SK-MEL-5 (cell line): ENCODE results near the gene ABCA1. TPM values are rescaled to one million over a fixed set of nuclear protein-coding genes. Genes with fewer than 3 reads are reported as not detected.
"Not testable (repeated sequence)": the region's sequence is repeated elsewhere in the genome, so short reads cannot be mapped to it uniquely, and the experiment has no call there.

ENCODE experiments used
- DNase-seq: peaks from one replicate; pipeline ENCODE4 v3.0.0-alpha.2; 2016; ENCODE audit warnings: low read depth, low spot score
- in situ Hi-C: cut with HindIII; loops from 2 replicates; pipeline ENCODE4 v1.10.0; 2016; ENCODE audit warnings: low sequenced_read_pairs, high pct_unique_total_duplicates, low pct_unique_long_range_greater_than_20kb
- total RNA-seq: library from RNA; depleted of rRNA; stranded (reverse); fragments of >200 nt; shearing (Covaris generic); gene quantifications from 2 replicates; pipeline ENCODE4 v1.2.3, GENCODE V29; 2014

ABCA1 gene
- total RNA-seq, 1 experiment from 2014 or later, result 11.0 TPM

DNA sequence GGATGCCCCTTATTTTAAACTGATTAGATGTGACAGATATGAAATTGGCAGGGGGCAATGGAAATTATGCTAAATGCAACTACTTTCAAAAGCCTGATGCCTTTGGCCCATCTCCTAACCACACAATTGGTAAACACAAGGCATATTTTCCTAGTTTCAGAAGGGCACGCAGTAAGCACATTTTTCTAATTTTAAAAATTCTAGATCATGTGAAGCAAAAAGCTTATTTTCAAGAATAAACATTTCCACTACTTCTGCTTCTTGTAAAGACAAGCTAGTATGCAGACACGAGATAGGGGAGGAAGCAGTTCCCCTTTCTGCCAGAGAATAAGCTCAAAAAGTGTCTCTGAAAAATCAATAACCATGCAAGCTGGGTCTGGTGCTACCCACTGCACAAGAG, 67.7 kb downstream of the ABCA1 start:
- in situ Hi-C loops, result no loop called here

DNA sequence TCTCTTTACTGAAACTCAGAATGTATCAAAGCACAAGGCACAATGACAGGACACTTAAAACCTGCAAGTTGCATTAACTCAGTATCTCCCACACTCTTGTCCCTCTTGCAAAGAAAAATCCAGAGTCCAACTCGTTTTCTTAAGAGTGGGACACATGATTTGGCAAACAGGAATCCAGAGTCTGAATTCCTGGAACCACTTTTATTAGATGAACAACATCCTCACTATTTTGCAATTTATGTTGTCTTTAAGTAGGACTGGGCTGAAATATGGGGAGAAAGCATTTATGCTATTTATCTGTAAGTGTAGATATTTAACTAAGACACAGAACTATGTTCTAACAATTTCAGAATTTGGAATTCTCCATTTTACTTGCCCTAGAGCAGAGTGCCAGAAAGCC, 69.1 kb downstream of the ABCA1 start:
- no peak for DNase-seq
- in situ Hi-C loops, result no loop called here

More for the DNA sequence above, 67.7 kb downstream of the ABCA1 start:
- no peak for DNase-seq

- DNase-seq, result no peak
- in situ Hi-C loops, result no loop called here
Observed at GRCh38 chr9:104858271-104858670, 69.7 kb downstream of the ABCA1 start.

GRCh38 chr9:104856413-104856941, 71.5 kb downstream of the ABCA1 start:
- DNase-seq, result no peak
- in situ Hi-C loops, result no loop called here

DNA sequence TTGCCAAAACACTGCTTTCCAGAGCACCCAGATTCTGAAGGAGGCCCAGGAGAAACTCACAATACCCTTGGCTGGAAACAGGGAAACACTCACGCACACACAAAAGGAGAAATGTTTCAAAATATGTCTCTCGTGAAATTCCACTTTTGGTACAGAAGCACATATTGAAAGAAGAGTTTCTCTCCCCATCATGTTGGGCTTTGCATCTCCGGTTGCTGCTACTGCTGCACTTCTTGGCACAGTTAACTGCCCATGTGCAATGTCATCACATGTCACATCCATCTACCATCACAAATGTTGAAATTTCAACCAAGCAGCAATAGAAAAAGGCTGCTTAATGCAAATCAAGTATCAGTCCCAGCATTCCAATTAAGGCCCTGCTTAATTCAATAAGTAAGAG, 72.1 kb downstream of the ABCA1 start:
- in situ Hi-C loops, result no loop called here
- DNase-seq, result no peak

- in situ Hi-C loops, DNase-seq: not testable (repeated sequence)
Observed at GRCh38 chr9:104855258-104855657, 72.7 kb downstream of the ABCA1 start.

GRCh38 chr9:104854613-104855012, 73.3 kb downstream of the ABCA1 start:
- in situ Hi-C loops, result no loop called here

DNA sequence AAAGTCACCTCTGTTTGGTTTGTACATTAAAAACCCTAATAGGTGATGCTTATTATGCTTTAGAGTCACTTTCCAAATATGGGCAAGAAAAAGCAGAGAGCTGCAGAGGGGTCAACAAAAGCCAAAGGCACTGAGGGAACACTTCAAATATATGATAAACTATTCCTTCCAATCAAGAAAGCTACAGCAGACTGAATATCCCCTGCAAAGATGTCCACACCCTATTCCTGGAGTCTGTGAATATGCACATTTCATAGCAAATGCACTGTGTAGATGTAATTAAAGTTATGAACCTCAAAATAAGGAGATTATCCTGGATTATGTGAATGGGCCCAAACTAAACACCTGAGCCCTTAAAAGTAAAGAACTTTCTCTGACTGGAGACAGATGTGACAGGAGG, 74.3 kb downstream of the ABCA1 start:
- DNase-seq, result no peak
- in situ Hi-C loops, result no loop called here

More at GRCh38 chr9:104854613-104855012, 73.3 kb downstream of the ABCA1 start:
- DNase-seq, result no peak

GRCh38 chr9:104853159-104853558, 74.8 kb downstream of the ABCA1 start:
- no peak for DNase-seq
- in situ Hi-C loops, result no loop called here

GRCh38 chr9:104851546-104851920, 76.4 kb downstream of the ABCA1 start:
- DNase-seq, result no peak
- in situ Hi-C loops, result no loop called here

DNA sequence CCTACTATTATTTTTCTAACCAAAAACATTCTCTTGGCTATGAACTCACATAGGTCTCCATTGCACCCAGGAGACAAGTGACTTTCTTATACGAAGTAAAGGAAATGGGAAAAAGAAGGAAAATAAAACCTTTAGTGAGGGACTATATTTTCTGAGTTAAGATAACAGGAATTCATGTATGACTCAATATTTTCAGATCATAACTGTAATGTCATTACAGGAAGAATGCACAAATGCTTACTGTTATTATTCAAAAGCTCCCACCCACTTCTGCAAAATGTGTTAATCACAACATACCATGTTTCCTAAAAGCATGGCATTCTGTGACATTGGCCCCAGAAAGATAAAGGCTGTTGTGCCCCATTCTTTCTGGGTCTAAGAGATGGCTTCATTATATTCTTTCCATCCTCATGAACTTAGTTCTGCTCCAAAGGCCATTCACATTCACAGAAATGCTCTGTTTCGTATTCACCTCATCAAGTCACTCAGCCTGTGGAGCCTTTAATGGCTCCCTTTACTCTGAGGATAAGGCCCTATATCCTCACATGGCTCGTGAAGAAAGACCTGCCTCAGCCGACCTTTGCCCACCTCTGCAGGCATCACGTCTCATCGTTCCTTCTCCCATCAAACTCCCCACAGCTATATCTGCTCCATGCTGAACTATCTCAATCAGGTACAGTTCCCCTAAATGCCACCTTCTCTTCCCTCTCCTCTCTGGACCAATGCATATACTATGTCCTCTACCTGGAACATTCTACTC, 77.0 kb downstream of the ABCA1 start:
- in situ Hi-C loops, result no loop called here
- DNase-seq, result no peak

GRCh38 chr9:104849023-104849422, 78.9 kb downstream of the ABCA1 start:
- DNase-seq, result no peak
- in situ Hi-C loops, result no loop called here

DNA sequence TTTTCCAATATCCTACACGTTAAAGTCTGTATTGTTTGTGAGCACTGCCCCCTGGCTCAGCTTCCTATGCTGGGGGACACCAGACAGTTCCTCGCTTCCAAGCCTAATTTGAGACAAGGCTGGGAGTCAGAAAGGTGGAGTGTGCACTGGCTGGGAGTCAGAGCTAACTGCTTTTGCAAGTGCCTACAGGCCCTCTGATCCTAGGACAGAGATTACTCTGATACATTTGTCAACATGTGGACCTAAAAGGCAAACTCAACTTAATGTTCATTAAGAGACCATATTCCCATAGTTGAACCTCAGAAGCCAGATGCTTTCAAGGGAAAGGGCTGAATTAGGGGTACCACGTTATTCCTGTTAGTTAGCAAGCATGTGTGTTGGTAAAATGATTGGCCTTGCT, 83.2 kb downstream of the ABCA1 start:
- no peak for DNase-seq
- in situ Hi-C loops, result no loop called here

- DNase-seq, result no peak
- in situ Hi-C loops, result no loop called here
Observed at GRCh38 chr9:104843644-104844240, 84.2 kb downstream of the ABCA1 start.

DNA sequence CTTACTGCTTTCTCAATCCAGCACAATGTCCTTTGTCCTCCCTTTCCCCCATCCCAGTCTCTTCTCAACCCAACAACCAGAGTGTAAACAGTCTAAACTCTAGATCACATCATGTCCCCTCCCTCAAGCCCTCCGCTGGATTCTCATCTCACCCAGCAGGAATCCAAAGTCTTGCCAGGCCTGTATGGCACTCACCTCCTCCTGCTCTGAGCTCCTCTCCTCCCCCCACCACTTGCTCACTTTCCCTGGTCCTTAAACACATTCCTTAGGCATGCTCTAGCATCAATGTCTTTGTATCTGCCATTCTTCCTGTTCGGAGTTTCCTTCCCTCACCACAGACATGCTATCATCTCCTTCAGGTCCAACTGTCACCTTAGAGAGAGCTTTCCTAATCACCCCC, 85.3 kb downstream of the ABCA1 start:
- DNase-seq, result no peak
- in situ Hi-C loops, result no loop called here

- in situ Hi-C loops, result no loop called here
- no peak for DNase-seq
Observed at GRCh38 chr9:104841601-104842141, 86.3 kb downstream of the ABCA1 start.

DNA sequence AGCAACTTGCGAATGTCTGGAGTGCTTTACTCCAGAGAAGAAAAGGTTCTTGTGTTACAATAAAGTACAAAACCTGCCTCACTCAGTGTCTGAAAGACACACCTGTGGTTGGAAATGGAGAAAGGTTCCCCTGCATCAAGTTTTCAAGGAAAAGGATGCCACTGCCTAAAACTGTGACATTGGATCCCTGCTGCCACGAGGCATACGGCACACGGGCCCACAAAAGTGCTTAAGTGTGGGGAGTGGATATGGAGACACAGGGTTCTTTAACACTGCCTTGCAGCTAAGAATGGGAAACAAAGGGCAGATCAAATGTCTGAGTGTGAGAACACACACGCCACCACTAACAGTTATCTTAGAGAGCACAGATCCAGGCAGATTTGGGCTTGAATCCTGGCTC, 89.0 kb downstream of the ABCA1 start:
- no peak for DNase-seq
- in situ Hi-C loops, result no loop called here

- DNase-seq, result no peak
- in situ Hi-C loops, result no loop called here
Observed at GRCh38 chr9:104836767-104837166, 91.2 kb downstream of the ABCA1 start.

DNA sequence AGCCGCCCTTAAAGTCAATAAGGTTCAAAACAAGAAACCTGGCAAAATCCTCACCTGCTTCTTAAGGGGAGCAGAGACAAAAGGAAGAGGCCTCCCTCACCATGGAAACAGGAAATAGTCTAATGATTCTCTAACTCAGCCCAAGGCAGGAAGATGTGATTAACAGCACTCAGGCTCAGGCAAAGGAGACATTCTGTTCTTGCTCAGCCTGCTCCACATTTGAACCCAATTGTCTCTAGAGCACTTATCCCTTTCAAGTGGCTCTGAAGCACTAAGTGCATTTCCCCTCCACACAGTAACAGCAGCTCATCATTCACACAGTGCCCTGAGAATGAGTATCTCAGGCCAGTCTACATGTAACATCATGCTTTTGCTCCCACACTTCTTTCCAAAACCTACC, 91.7 kb downstream of the ABCA1 start:
- in situ Hi-C loops, result no loop called here
- DNase-seq, result no peak
